HG03025 (cell line): ENCODE data around the gene TGFBRAP1.

ENCODE experiments used
- ATAC-seq: cut with Tn5 transposase; IDR thresholded peaks from one replicate; pipeline ENCODE4 v1.9.1; 2021; ENCODE audit warnings: mild to moderate bottlenecking, moderate library complexity; ENCODE audit not compliant: unreplicated experiment, low FRiP score

The TGFBRAP1 gene

GRCh38 chr2:105321875-105322646 is 7.5 kb downstream of the TGFBRAP1 start:
- ATAC-seq = no peak

DNA sequence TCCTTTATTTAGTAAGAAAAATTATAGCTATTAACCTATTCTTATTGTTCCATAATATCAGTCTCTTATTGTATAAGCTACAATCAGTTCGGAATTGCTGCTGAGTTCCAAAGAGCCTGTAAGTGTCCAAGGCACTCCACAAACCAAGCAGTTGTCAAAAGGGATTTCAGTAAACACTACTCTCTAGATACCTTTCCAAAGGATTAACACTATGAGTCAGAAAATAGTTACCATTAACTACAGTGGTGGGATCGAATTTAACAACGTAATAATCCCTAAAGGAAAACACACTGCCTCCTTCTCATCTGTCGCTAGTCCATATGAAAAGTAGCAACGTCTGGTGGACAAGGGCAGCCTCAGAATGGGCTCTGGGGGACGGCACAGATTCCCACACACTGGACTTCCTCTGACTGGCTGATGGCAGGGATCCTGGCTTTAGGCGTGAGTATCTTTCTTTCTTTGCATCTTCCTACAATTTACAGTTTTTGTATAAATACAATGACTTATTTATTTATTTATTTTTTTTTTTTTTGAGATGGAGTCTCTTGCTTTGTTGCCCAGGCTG is 8.8 kb downstream of the TGFBRAP1 start:
- ATAC-seq = no peak

DNA sequence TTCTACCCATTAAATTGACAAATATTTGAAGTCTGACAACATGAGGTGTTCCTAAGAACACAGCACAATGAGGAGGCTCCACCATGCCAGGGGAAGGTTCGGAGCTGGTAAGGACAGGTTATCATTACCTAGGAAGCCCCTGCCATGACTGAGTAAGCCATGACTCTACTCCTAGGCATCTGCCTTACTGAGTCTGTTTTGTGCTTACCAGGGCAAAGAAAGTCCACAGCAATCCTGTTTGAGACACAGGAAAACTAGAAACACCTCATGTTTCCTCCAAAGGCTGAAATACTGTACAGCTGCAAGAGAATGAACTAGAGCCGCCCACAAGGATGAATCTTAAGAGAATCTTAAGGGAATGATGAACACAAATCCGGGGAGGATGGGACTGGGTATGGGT is 11.6 kb downstream of the TGFBRAP1 start:
- ATAC-seq = no peak

- peak; percentile 53 for ATAC-seq
Observed at GRCh38 chr2:105315314-105315713, 14.2 kb downstream of the TGFBRAP1 start.

DNA sequence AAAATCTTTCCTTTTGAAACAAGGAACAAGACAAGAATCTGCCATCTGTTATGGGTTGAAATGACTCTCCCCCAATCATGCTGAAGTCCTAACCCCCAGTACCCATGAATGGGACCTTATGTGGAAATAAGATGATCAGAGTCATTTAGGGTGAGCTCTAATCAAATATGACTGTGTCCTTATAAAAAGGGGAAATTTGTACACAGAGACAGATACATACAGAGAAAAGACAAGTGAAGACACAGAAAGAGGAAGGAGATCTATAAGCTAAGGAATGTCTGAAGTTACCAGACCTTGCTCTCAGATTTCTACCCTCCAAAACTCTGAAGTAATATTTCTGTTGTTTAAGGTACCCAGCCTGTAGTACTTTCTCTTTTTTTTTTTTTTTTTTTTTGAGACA is 15.7 kb downstream of the TGFBRAP1 start:
- ATAC-seq = no peak

GRCh38 chr2:105309147-105309545 is 20.4 kb downstream of the TGFBRAP1 start:
- no peak for ATAC-seq

DNA sequence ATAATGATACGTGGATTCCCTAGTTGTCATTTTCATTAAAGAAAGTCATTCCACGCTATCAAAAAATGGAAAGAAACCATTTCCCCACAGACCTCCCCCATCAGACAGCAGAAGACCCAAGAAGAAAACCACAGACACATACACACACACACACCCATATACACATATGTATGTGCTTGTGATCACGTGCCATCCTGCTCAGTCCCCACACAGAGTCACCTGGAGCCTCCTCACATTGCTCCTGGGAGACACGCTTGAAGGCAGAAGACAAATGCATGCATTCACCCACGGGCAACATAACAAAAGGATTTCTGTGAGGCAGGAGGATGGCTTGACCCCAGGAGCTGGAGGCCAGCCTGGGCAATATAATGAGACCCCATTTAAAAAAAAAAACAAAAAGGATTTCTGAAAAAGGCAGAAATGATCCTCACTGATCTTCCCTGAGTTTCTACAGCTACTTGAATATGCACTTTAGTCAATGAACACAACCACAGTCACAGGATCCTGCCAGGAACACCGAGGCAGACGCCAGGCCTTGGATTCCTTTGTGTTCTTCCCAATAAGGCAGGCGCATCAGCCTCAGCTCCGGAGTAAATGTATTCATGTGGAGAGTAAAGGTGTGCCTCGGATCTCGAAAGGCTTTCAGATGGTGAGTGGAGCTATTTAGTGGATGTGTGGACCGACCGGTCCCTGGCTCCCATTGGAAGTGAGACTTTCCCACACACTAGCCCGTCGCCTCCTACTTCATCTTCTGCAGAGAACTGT is 21.0 kb downstream of the TGFBRAP1 start:
- ATAC-seq = no peak

DNA sequence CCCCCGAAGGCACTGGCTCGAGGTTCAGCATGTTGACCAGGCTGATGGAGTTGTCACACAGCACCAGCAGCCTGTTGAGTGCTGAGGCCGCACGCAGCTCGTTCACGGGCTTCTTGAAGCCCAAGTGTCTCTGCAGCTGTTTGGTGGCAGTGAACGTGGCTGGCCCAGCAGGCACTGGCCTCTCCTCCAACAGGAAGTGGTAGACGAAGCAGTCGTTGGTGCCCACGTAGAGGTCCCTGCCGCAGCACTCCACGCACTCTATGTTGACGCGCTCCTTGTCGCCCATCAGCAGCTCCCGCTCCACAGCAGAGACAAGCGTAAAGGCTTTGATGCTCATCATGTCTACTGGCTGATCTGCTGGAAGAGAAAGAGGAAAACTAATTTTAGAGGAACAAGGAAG is 21.6 kb downstream of the TGFBRAP1 start:
- ATAC-seq = no peak

DNA sequence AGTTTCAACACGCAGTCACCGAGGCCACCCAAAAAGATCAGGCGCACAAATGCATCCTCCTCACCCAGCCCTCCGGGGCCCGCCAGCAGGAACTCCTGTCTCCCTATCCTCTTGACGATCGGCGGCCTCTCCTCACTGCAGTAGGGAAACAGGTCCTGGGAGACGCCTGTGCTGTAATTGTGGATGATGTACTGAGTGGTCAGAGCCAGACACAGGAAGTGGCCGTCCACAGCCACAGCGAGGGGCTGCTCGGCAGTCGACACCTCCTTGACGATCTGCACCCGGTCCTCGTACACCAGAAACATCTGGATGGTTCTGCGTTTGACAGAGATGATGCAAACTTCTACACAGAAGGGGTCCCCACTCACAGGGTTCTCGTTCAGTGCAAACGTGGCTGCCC is 22.0 kb downstream of the TGFBRAP1 start:
- ATAC-seq = no peak

- no peak for ATAC-seq
Observed at GRCh38 chr2:105307146-105307545, 22.4 kb downstream of the TGFBRAP1 start.

DNA sequence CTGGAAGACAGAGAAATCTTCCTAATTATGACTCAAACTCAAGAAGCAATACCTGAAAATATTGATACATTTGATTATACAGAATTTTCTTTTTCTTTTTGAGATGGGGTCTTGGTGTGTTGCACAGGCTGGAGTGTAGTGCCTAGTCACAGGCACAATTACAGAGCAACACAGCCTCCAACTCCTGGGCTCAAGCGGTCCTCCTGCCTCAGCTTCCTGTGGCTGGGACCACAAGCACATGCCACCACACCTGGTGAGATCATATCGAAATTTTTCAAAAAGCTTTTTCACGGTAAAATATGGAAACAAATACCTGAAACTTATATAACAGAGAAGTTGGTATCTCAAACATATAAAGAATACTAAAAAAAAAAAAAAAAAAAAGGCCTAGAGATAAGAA is 27.9 kb downstream of the TGFBRAP1 start:
- no peak for ATAC-seq

DNA sequence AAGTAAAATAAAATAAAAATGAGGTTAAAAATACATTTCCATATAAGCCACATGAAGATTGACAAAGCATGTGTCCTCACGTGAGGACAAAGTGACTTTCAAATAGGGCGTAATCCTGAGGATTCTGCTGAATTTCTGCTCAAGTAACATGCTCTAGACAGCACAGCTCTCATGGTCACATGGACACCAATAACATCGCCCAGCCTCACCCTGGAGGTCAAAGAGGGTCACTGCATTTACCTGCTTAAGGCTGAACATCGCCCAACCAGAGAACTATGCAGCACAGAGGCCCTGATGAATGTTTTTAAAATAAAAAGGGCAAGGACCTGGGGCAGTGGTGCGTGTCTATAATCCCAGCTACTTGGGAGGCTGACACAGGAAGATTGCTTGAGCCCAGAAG is 30.2 kb downstream of the TGFBRAP1 start:
- ATAC-seq = no peak

DNA sequence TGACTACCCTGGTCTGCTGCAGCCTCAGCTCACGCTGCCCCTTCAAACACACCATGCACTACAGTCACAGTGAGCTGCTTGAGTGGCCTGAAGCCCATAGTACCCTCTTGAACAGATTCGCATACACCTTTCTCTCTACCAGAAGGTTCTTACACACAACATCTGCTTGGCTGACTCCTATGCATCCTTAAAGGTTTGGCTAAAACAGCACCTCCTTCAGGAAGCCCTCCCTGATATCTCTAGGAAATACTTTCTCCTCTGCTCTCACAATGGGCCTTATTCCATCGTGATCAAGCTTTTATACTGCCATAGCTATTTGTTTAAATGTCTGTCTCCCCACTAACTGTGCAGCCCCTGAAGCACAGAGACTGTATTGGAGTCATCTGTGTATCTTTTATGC is 31.5 kb downstream of the TGFBRAP1 start:
- ATAC-seq = no peak

GRCh38 chr2:105297216-105297615 is 32.3 kb downstream of the TGFBRAP1 start:
- no peak for ATAC-seq

GRCh38 chr2:105296017-105296611 is 33.4 kb downstream of the TGFBRAP1 start:
- no peak for ATAC-seq

GRCh38 chr2:105294844-105295481 is 34.6 kb downstream of the TGFBRAP1 start:
- ATAC-seq = no peak

- no peak for ATAC-seq
Observed at GRCh38 chr2:105294046-105294445, 35.5 kb downstream of the TGFBRAP1 start.

GRCh38 chr2:105291981-105292380 is 37.6 kb downstream of the TGFBRAP1 start:
- ATAC-seq = no peak

DNA sequence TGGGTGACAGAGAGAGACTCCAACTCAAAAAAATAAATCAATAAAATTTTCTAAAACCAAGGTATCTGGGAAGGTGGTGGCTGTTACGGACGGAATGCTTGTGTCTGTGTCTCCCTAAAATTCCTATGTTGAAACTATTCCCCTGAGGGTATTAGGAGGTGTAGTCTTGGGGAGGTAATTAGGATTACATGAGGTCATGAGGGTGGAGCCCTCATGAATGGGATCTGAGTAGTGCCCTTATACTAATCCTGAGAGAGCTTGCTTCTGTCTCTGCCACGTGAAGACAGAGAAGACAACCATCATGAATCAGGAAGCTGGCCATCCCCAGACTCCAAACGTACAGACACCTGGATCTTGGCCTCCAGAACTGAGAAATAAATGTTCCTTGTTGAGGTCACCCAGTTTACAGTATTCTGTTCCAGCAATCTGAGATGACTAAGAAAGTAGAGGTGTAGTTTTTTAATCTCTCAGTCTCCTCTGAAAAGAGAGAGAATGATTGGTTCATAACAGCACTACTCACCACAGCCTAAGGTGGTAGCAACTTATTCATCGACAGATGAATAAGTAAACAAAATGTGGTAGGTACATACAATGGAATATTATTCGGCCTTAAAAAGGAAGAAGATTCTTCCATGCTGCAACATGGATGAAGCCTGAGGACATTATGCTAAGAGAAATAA is 38.4 kb downstream of the TGFBRAP1 start:
- no peak for ATAC-seq

DNA sequence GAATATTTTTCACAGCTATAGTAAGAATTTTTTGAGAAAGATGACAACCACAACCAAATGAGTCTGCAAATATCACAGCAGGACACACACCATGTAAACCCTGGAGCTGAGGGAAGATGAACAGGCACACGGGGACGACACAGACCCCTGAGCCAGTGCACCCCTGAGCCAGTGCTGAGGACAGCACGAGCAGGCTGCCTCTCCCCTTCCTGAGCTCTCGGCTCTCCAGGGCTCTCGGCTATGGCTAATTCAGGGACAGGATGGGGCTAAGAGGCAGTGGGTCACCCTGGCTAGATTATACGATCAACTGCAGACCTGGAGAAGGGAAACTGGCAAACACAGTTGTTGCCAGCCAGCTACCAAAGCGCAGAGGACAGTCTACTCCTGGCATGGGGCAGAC is 41.4 kb downstream of the TGFBRAP1 start:
- no peak for ATAC-seq
